Measurements from ENCODE around the gene CLDN14.

GRCh38 chr21:36425286-36425685, 54.6 kb downstream of the CLDN14 start:
- TF ChIP-seq EZH2 (IDR thresholded peaks at IDR 0.05; ENCODE audit: borderline replicate concordance, insufficient read depth, low read depth, low read length, poor library complexity, severe bottlenecking), result no peak
- TF ChIP-seq, protein P1, sequence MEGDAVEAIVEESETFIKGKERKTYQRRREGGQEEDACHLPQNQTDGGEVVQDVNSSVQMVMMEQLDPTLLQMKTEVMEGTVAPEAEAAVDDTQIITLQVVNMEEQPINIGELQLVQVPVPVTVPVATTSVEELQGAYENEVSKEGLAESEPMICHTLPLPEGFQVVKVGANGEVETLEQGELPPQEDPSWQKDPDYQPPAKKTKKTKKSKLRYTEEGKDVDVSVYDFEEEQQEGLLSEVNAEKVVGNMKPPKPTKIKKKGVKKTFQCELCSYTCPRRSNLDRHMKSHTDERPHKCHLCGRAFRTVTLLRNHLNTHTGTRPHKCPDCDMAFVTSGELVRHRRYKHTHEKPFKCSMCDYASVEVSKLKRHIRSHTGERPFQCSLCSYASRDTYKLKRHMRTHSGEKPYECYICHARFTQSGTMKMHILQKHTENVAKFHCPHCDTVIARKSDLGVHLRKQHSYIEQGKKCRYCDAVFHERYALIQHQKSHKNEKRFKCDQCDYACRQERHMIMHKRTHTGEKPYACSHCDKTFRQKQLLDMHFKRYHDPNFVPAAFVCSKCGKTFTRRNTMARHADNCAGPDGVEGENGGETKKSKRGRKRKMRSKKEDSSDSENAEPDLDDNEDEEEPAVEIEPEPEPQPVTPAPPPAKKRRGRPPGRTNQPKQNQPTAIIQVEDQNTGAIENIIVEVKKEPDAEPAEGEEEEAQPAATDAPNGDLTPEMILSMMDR (IDR thresholded peaks at IDR 0.05), result no peak
